Measurements from ENCODE around the gene FMO3. TPM values are rescaled to one million over a fixed set of nuclear protein-coding genes. Genes with fewer than 3 reads are reported as not detected.
A peak's percentile ranks its signal among the peaks of the same experiment; 100 is the strongest.

FMO3 gene
- total RNA-seq (2021; ENCODE audit: unreplicated experiment) (0.12 TPM), Bru-seq, nascent RNA (percentile 3 among the genes with signal in this experiment), BruChase-seq, experiment 1, labeled RNA remaining after a 6-hour chase (percentile 8 among the genes with signal in this experiment), BruChase-seq, experiment 2, labeled RNA remaining after a 2-hour chase (percentile 9 among the genes with signal in this experiment)
- not detected in 2 replicates for polyA plus RNA-seq (2012)
- long read RNA-seq = 0 reads

DNA sequence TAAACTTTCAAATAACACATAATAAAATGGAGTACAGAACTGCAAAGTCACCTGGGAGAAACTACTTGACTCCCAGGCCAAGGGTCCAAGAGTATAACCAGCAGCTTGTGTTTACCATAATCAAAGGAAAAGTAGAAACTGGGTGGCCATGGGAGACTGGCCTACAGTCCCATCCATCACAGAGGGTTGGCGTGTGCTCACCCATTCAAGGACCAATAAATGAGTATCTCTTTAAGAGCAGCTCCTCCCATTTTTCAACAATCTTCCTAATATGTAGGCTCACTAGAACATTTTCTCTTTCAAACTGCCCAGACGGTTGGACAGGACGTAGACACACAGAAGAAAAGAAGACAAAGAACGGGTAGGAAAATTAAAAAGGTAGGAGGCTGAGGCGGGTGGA, at the start of gene FMO3:
FMO3 (plus strand) TSS at position 302 of the 400 bp plus-strand sequence. CDS start 1,754 bp downstream, outside the sequence.
- H3K9ac ChIP-seq (ENCODE audit: low read length) = no peak within 1 kb of the TSS
- H4K20me1 ChIP-seq (ENCODE audit: insufficient read depth) = no peaks in the 10 kb centered on the region
- H3K4me2 ChIP-seq (ENCODE audit: low read length) = no peak within 1 kb of the TSS
- no peaks in the 10 kb centered on the region for H3K9me2 ChIP-seq (ENCODE audit: insufficient read depth)
- H3K4me3 ChIP-seq (replicated peaks in 1 of 2; ENCODE audit: low read depth in 1 of 2, low read length in 2 of 2) = no peak within 1 kb of the TSS
- H3K36me3 ChIP-seq (ENCODE audit: control insufficient read depth in 1 of 2, insufficient read depth in 2 of 2, low read length in 2 of 2) = no peaks in the 10 kb centered on the region
- H3K27me3 ChIP-seq (ENCODE audit: insufficient read depth, low read length) = no peaks in the 10 kb centered on the region
- no peak within 1 kb of the TSS for H3K27ac ChIP-seq (ENCODE audit: low read depth, low read length)
- CTCF ChIA-PET = interaction anchor here (1.0 to 1.3 kb wide), 2 partner anchors 9 to 136 kb away, joined by 4 read pairs; no protein-coding TSS in a partner anchor
- no peaks in the 10 kb centered on the region for H3K9me3 ChIP-seq (ENCODE audit: control insufficient read depth in 1 of 2, insufficient read depth in 1 of 2, low read depth in 1 of 2, low read length in 2 of 2)
- ATAC-seq (no peak), DNase-seq (ENCODE audit: low read depth, low spot score) (no peak)
- TF ChIP-seq EGR1 (IDR thresholded peaks at IDR 0.05; ENCODE audit: low read depth) (no peak), POLR2AphosphoS5 (IDR thresholded peaks at IDR 0.05; ENCODE audit: low read depth, low read length) (no peak), SP1 (IDR thresholded peaks at IDR 0.05; ENCODE audit: low read depth) (no peak), ZNF274 (IDR thresholded peaks at IDR 0.05; ENCODE audit: low read depth, low read length) (no peak), RAD21 (IDR thresholded peaks at IDR 0.05; ENCODE audit: low read depth) (no peak), TCF7L2 (IDR thresholded peaks at IDR 0.05; ENCODE audit: borderline replicate concordance, extremely low read depth, insufficient read depth, insufficient read length) (no peak), YY1 (IDR thresholded peaks at IDR 0.05; ENCODE audit: extremely low read depth, insufficient replicate concordance, low read depth, low read length) (no peak), JUND (IDR thresholded peaks at IDR 0.05) (no peak), EZH2phosphoT487 (IDR thresholded peaks at IDR 0.05; ENCODE audit: borderline replicate concordance) (no peak), CBX3 (IDR thresholded peaks at IDR 0.05; ENCODE audit: low read depth) (no peak), SRF (IDR thresholded peaks at IDR 0.05; ENCODE audit: low read depth) (no peak), SIN3A (IDR thresholded peaks at IDR 0.05; ENCODE audit: low read depth) (no peak), CEBPB (IDR thresholded peaks at IDR 0.05; ENCODE audit: low read depth) (no peak), POLR2A (IDR thresholded peaks at IDR 0.05; ENCODE audit: borderline replicate concordance, extremely low read depth, insufficient read depth, insufficient read length) (no peak), FOSL1 (IDR thresholded peaks at IDR 0.05; ENCODE audit: low read depth) (no peak)
- intact Hi-C loops (cut with micrococcal nuclease) = no loop called here
- RAD21 ChIA-PET (ENCODE audit: low non-redundant PET in 1 of 2, low total read pairs in 2 of 2, uncharacterized antibody in 2 of 2, unreplicated experiment in 2 of 2) = no interaction called here
- H3K4me1 ChIP-seq (ENCODE audit: control insufficient read depth in 1 of 2, insufficient read depth in 2 of 2, low read length in 2 of 2) = no peaks in the 10 kb centered on the region
- no peaks in the 10 kb centered on the region for H3K79me2 ChIP-seq (ENCODE audit: insufficient read depth, low read length)
- POLR2A ChIA-PET = no interaction called here
- no peak within 1 kb of the TSS for H2AFZ ChIP-seq (ENCODE audit: low read depth, low read length, poor library complexity, severe bottlenecking)
- BruUV-seq (replicated peaks) = no TSS peak

All from HCT116 (cell line).